Choroid plexus epithelial cell (primary cell): ENCODE results near the gene FJX1.

Source experiments
- DNase-seq: peaks from one replicate; pipeline ENCODE4 v3.0.0-alpha.2; 2010; ENCODE audit warnings: low read depth
- H3K4me3 ChIP-seq: 2 replicates; pipeline ENCODE4 v1.5.1; 2011; ENCODE audit warnings: low read depth, mild to moderate bottlenecking, control low read depth, low read length, moderate library complexity
- CTCF ChIP-seq: conservative IDR thresholded peaks from 2 replicates; pipeline ENCODE4 v1.5.1; 2011; ENCODE audit warnings: low read depth, mild to moderate bottlenecking, control low read depth, inconsistent platforms, low read length, moderate library complexity

FJX1 gene

DNA sequence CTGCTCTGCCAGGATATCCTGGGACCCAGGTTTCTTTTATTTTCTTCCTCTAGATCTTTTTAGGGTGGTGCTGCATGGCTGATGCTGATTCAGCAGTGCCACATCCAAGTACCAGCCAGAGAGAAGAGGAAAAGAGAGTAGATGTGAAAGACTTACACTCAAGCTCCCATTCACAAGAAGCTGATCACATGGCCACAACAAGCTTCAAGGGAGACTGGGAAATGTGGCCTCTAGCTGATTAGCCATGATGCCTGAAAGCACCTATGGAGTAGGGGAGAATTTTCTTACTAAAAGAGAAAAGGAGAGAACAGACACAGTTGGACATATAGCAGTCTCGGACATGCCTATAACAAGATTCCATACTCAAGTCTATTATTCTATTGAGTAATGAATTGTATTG lies 34.4 kb upstream of the FJX1 start:
- no peak for TF ChIP-seq CTCF
- H3K4me3 ChIP-seq = no peak overlapping the region

GRCh38 chr11:35584321-35584720 lies 33.9 kb upstream of the FJX1 start:
- H3K4me3 ChIP-seq = no peak overlapping the region
- no peak for TF ChIP-seq CTCF
- DNase-seq = peak; percentile 85

More for the DNA sequence above, 34.4 kb upstream of the FJX1 start:
- no peak for DNase-seq

DNA sequence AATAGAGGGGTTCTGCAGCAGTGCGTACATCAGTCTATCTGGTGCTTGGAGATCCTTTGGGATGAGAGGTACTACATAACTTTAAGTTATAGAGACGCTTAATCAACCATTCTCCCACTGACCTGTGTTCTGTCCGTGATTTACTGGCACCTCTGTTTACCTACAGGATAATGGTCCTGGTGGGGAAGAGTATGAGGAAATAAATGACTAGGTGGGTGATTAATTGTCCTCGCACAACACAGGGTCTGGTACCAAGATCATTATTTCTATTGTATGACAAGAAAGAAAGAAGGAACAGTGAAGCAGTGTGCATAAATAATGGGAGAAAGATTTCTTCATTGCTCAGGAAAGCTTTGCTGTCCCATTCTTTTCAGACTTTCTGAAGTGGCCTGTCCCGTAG lies 32.8 kb upstream of the FJX1 start:
- TF ChIP-seq CTCF = no peak
- no peak for DNase-seq
- H3K4me3 ChIP-seq = no peak overlapping the region

GRCh38 chr11:35586222-35586621 lies 32.0 kb upstream of the FJX1 start:
- no peak overlapping the region for H3K4me3 ChIP-seq
- DNase-seq = no peak
- no peak for TF ChIP-seq CTCF

- no peak for TF ChIP-seq CTCF
- H3K4me3 ChIP-seq = no peak overlapping the region
- no peak for DNase-seq
These were observed 30.3 kb upstream of the FJX1 start for GRCh38 chr11:35587972-35588371.

DNA sequence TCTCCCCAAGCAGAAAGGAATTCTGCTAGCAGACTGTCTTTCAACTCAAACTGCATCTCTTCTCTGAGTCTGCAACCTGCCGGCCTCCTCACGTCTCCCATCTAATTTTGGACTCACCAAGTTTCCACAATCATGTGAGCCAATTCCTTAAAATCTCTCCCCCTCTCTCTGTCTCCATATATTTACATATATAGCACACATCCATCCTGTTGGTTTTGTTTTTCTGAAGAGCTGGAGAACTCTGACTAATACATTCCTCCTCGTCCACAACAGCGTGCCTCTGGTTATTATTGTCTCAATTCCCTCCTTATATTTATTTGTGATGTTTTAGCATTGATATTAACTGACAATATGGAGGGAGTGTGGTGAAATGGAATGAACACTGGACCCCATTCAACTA lies 29.6 kb upstream of the FJX1 start:
- TF ChIP-seq CTCF = no peak
- peak; percentile 84 for DNase-seq
- H3K4me3 ChIP-seq = no peak overlapping the region

DNA sequence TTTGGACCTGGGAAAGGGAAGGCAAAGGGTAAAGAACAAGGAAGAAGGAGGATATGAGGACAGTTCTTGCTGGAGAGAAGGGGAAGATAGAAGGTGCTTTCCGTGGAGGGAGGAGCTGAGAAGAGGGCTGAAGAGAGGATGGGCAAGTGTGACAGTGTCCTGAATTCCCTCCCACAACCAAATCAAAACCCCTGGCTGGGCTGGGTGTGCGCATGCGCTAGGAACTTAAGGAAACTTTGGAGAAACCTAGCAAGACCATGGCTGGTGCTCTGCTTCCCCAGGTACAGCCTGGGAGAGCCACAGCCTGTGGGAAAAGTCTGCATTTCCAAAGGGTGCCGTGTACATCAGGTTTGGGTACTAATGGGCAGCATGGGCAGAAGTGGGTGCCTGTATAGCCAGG lies 29.0 kb upstream of the FJX1 start:
- no peak for TF ChIP-seq CTCF
- DNase-seq = no peak
- H3K4me3 ChIP-seq = no peak overlapping the region
